T-helper 22 cell (primary cell): ENCODE data around the gene GSK3B.
"Not testable (repeated sequence)": the region's sequence is repeated elsewhere in the genome, so short reads cannot be mapped to it uniquely, and the experiment has no call there.

Experiments
- DNase-seq: peaks from one replicate; pipeline ENCODE4 v3.0.0-alpha.2; 2020; ENCODE audit warnings: low read depth

The GSK3B gene

GRCh38 chr3:120052677-120053076 lies 41.6 kb downstream of the GSK3B start:
- no peak for DNase-seq

- no peak for DNase-seq
Observed at GRCh38 chr3:120052225-120052624, 42.0 kb downstream of the GSK3B start.

GRCh38 chr3:120051570-120051969 lies 42.7 kb downstream of the GSK3B start:
- DNase-seq = not testable (repeated sequence)

GRCh38 chr3:120049881-120050539 lies 44.2 kb downstream of the GSK3B start:
- DNase-seq = no peak

- no peak for DNase-seq
Observed at GRCh38 chr3:120049072-120049471, 45.2 kb downstream of the GSK3B start.

GRCh38 chr3:120048355-120049041 lies 45.7 kb downstream of the GSK3B start:
- DNase-seq = no peak

GRCh38 chr3:120047686-120048085 lies 46.6 kb downstream of the GSK3B start:
- DNase-seq = no peak

GRCh38 chr3:120040813-120041377 lies 53.4 kb downstream of the GSK3B start:
- no peak for DNase-seq

- no peak for DNase-seq
Observed at GRCh38 chr3:120039642-120040610, 54.3 kb downstream of the GSK3B start.

- no peak for DNase-seq
Observed at GRCh38 chr3:120033596-120033995, 60.7 kb downstream of the GSK3B start.

GRCh38 chr3:120031561-120031960 lies 62.7 kb downstream of the GSK3B start:
- DNase-seq = no peak

GRCh38 chr3:120029749-120030148 lies 64.5 kb downstream of the GSK3B start:
- DNase-seq = no peak

- no peak for DNase-seq
Observed at GRCh38 chr3:120028271-120029047, 65.8 kb downstream of the GSK3B start.

- no peak for DNase-seq
Observed at GRCh38 chr3:120027226-120027625, 67.0 kb downstream of the GSK3B start.

GRCh38 chr3:120025520-120025919 lies 68.7 kb downstream of the GSK3B start:
- DNase-seq = no peak

GRCh38 chr3:120024103-120024502 lies 70.1 kb downstream of the GSK3B start:
- DNase-seq = no peak

GRCh38 chr3:120022729-120023128 lies 71.5 kb downstream of the GSK3B start:
- DNase-seq = no peak

GRCh38 chr3:120021523-120021922 lies 72.7 kb downstream of the GSK3B start:
- DNase-seq = no peak

- no peak for DNase-seq
Observed at GRCh38 chr3:120018299-120018698, 75.9 kb downstream of the GSK3B start.

- no peak for DNase-seq
Observed at GRCh38 chr3:120017692-120018091, 76.6 kb downstream of the GSK3B start.

GRCh38 chr3:120013481-120013880 lies 80.8 kb downstream of the GSK3B start:
- DNase-seq = no peak
